ENCODE measurements around the gene LUC7L3.
"Not testable (repeated sequence)": the region's sequence is repeated elsewhere in the genome, so short reads cannot be mapped to it uniquely, and the experiment has no call there.

Gene LUC7L3

GRCh38 chr17:50686494-50687199 lies 32.8 kb upstream of the LUC7L3 start:
- no peak for DNase-seq

GRCh38 chr17:50687200-50688066 lies 32.0 kb upstream of the LUC7L3 start:
- DNase-seq = no peak

- no peak for DNase-seq
Observed at GRCh38 chr17:50688245-50688644, 31.2 kb upstream of the LUC7L3 start.

- DNase-seq = peak; percentile 30 to 49 (median 47)
Observed at GRCh38 chr17:50689251-50689650, 30.2 kb upstream of the LUC7L3 start.

- no peak for DNase-seq
Observed at GRCh38 chr17:50689956-50690886, 29.2 kb upstream of the LUC7L3 start.

- no peak for DNase-seq
Observed at GRCh38 chr17:50690887-50691549, 28.4 kb upstream of the LUC7L3 start.

- no peak for DNase-seq
Observed at GRCh38 chr17:50691550-50692447, 27.6 kb upstream of the LUC7L3 start.

- DNase-seq = no peak
Observed at GRCh38 chr17:50692448-50693035, 26.9 kb upstream of the LUC7L3 start.

GRCh38 chr17:50693036-50693682 lies 26.2 kb upstream of the LUC7L3 start:
- DNase-seq = no peak

GRCh38 chr17:50696365-50696879 lies 23.0 kb upstream of the LUC7L3 start:
- no peak for DNase-seq

GRCh38 chr17:50697062-50697461 lies 22.3 kb upstream of the LUC7L3 start:
- DNase-seq = no peak

GRCh38 chr17:50697663-50698272 lies 21.6 kb upstream of the LUC7L3 start:
- no peak for DNase-seq

- no peak for DNase-seq
Observed at GRCh38 chr17:50699410-50699809, 20.0 kb upstream of the LUC7L3 start.

- no peak for DNase-seq
Observed at GRCh38 chr17:50703162-50703561, 16.2 kb upstream of the LUC7L3 start.

GRCh38 chr17:50707289-50708049 lies 11.9 kb upstream of the LUC7L3 start, which contains the start of gene ANKRD40:
TSS of gene ANKRD40 (minus strand) at chr17:50707914. CDS start at chr17:50707654, 260 bp downstream.
- DNase-seq = peak; percentile 95 to 96 (median 96)

GRCh38 chr17:50708050-50709000 lies 11.1 kb upstream of the LUC7L3 start:
- peak in 2 of 3 donors; percentile 14 to 22 for DNase-seq

GRCh38 chr17:50709053-50709452 lies 10.3 kb upstream of the LUC7L3 start:
- not testable (repeated sequence) for DNase-seq

Measured in suppressor macrophage treated with lipopolysaccharide for 1 hour (primary cell).